Stimulated activated CD8-positive, alpha-beta memory T cell treated with anti-CD3 and anti-CD28 coated beads, Interleukin-15, amount 100 ng/mL, for 1 hour (primary cell): Measurements from ENCODE around the gene TNS2.

Experiments
- DNase-seq: peaks from one replicate; pipeline ENCODE4 v3.0.0-alpha.2; 2020; ENCODE audit warnings: low read depth

The TNS2 gene

GRCh38 chr12:53056901-53057300 is 7.0 kb downstream of the TNS2 start:
- DNase-seq, result no peak

GRCh38 chr12:53057816-53058500 is 8.1 kb downstream of the TNS2 start:
- DNase-seq, result no peak

GRCh38 chr12:53058674-53059433 is 9.0 kb downstream of the TNS2 start:
- no peak for DNase-seq

GRCh38 chr12:53059434-53060063 is 9.7 kb downstream of the TNS2 start:
- no peak for DNase-seq

GRCh38 chr12:53060064-53060720 is 10.3 kb downstream of the TNS2 start:
- DNase-seq, result no peak

- DNase-seq, result no peak
These were observed 10.9 kb downstream of the TNS2 start for GRCh38 chr12:53060721-53061276.

GRCh38 chr12:53061404-53062010 is 11.6 kb downstream of the TNS2 start:
- DNase-seq, result no peak

GRCh38 chr12:53062011-53062961 is 12.4 kb downstream of the TNS2 start:
- no peak for DNase-seq

GRCh38 chr12:53062977-53063707 is 13.3 kb downstream of the TNS2 start:
- no peak for DNase-seq

- no peak for DNase-seq
These were observed 14.1 kb downstream of the TNS2 start for GRCh38 chr12:53063708-53064612.

- no peak for DNase-seq
These were observed 15.0 kb downstream of the TNS2 start for GRCh38 chr12:53064613-53065436.

- DNase-seq, result no peak
These were observed 15.6 kb downstream of the TNS2 start for GRCh38 chr12:53065470-53065869.

- DNase-seq, result peak; percentile 64
These were observed 16.4 kb downstream of the TNS2 start for GRCh38 chr12:53065975-53066931.

- DNase-seq, result no peak
These were observed 17.5 kb downstream of the TNS2 start for GRCh38 chr12:53067074-53067992.

- DNase-seq, result no peak
These were observed 18.3 kb downstream of the TNS2 start for GRCh38 chr12:53067993-53068770.
